PC-3 (cell line): ENCODE results near the gene SLC22A2. TPM values are rescaled to one million over a fixed set of nuclear protein-coding genes. Genes with fewer than 3 reads are reported as not detected.
"Not testable (repeated sequence)": the region's sequence is repeated elsewhere in the genome, so short reads cannot be mapped to it uniquely, and the experiment has no call there.

Experiments
- ATAC-seq: fragments of 200-7000 bp; cut with Tn5 transposase; 2 replicates; pipeline ENCODE4 v1.9.1; 2020; ENCODE audit warnings: mild to moderate bottlenecking, moderate library complexity
- BruUV-seq: library from RNA; stranded (reverse); fragments of 400-500 nt; replicated peaks from 2 replicates; lab custom pipeline; 2021; lab: Mats Ljungman, UMichigan
- CTCF ChIA-PET: fragments of 300-600 bp; sonication (Branson Sonifier 250); formaldehyde crosslinking; loops from one replicate; lab custom pipeline; 2022; ENCODE audit warnings: antibody characterized with exemption; lab: Charles Lee
- POLR2A ChIA-PET: fragments of 300-600 bp; sonication (Branson Sonifier 250); formaldehyde crosslinking; loops from one replicate; lab custom pipeline; 2022; ENCODE audit warnings: antibody characterized with exemption; ENCODE audit not compliant: unreplicated experiment; lab: Charles Lee
- DNase-seq: peaks from one replicate; pipeline ENCODE4 v3.0.0-alpha.2; 2015
- H2AFZ ChIP-seq: fragments of 300-600 bp; sonication (generic); 2 replicates; pipeline ENCODE4 v1.6.0; 2016; ENCODE audit warnings: antibody characterized with exemption, low read length
- H3F3A ChIP-seq: fragments of 300-600 bp; sonication (generic); one replicate; pipeline ENCODE4 v1.6.0; 2017; ENCODE audit warnings: antibody characterized with exemption, low read length, control low read depth, mild to moderate bottlenecking; ENCODE audit not compliant: unreplicated experiment
- H3K27ac ChIP-seq: fragments of 300-600 bp; sonication (generic); 2 replicates; pipeline ENCODE4 v1.5.1; 2016; ENCODE audit warnings: mild to moderate bottlenecking, low read length
- H3K27me3 ChIP-seq: fragments of 300-600 bp; sonication (generic); 2 replicates; pipeline ENCODE4 v1.6.1; 2016; ENCODE audit warnings: low read length, mixed read lengths
- H3K36me3 ChIP-seq: fragments of 300-600 bp; sonication (generic); 2 replicates; pipeline ENCODE4 v1.6.1; 2016; ENCODE audit warnings: low read depth, mixed run types, low read length, mixed read lengths
- H3K4me1 ChIP-seq: fragments of 300-600 bp; sonication (generic); 2 replicates; pipeline ENCODE4 v1.5.1; 2016; ENCODE audit warnings: low read length; ENCODE audit not compliant: insufficient read depth
- H3K4me2 ChIP-seq: fragments of 300-600 bp; sonication (generic); 2 replicates; pipeline ENCODE4 v1.6.0; 2016; ENCODE audit warnings: low read length
- H3K4me3 ChIP-seq: fragments of 300-600 bp; sonication (generic); 2 replicates; pipeline ENCODE4 v1.5.1; 2016; ENCODE audit warnings: mild to moderate bottlenecking, low read length, mixed read lengths
- H3K79me2 ChIP-seq: fragments of 300-600 bp; sonication (generic); 2 replicates; pipeline ENCODE4 v1.6.1; 2017; ENCODE audit warnings: low read length, mixed read lengths
- H3K9ac ChIP-seq: fragments of 300-600 bp; sonication (generic); 2 replicates; pipeline ENCODE4 v1.6.0; 2016; ENCODE audit warnings: mild to moderate bottlenecking, low read length
- H3K9me2 ChIP-seq: fragments of 300-600 bp; sonication (generic); replicated peaks from 2 replicates; pipeline ENCODE4 v1.6.1; 2016; ENCODE audit warnings: mixed run types, low read length, mixed read lengths
- H3K9me3 ChIP-seq: fragments of 300-600 bp; sonication (generic); 2 replicates; pipeline ENCODE4 v1.6.1; 2016; ENCODE audit warnings: low read length, mixed read lengths
- H4K20me1 ChIP-seq: fragments of 300-600 bp; sonication (generic); 2 replicates; pipeline ENCODE4 v1.6.1; 2016; ENCODE audit warnings: low read length, mixed read lengths
- CTCF ChIP-seq: fragments of 300-600 bp; sonication (generic); conservative IDR thresholded peaks from 2 replicates; pipeline ENCODE4 v1.5.1; 2017; ENCODE audit warnings: antibody characterized with exemption, low read depth, mild to moderate bottlenecking, low read length
- EZH2 ChIP-seq: fragments of 300-600 bp; sonication (generic); IDR thresholded peaks from one replicate; pipeline ENCODE4 v1.6.1; 2017; ENCODE audit warnings: antibody characterized with exemption, mild to moderate bottlenecking, low read length; ENCODE audit not compliant: unreplicated experiment
- EZH2phosphoT487 ChIP-seq: fragments of 300-600 bp; sonication (generic); IDR thresholded peaks from 2 replicates; pipeline ENCODE4 v1.6.1; 2018; ENCODE audit warnings: mild to moderate bottlenecking, antibody characterized with exemption, low read length, borderline replicate concordance
- intact Hi-C: fragments of 100-400 bp; cut with micrococcal nuclease; formaldehyde crosslinking; loops from 2 replicates; pipeline ENCODE4 v1.9.0; 2023
- total RNA-seq: library from RNA; depleted of rRNA; stranded (reverse); fragments of >200 nt; gene quantifications from 2 replicates; pipeline ENCODE4 v1.2.3, GENCODE V29; 2014

The SLC22A2 gene
- total RNA-seq, 1 experiment from 2014 or later = not detected

- Histone ChIP-seq H3K4me3 (no peak overlapping the region), H3K9me3 (no peaks in the 10 kb centered on the region), H2AFZ (no peak overlapping the region), H3K36me3 (no peaks in the 10 kb centered on the region), H3K9ac (no peak overlapping the region), H3K27ac (no peak overlapping the region), H3F3A (no peaks in the 10 kb centered on the region), H3K4me1 (no peaks in the 10 kb centered on the region), H3K79me2 (no peaks in the 10 kb centered on the region), H3K4me2 (no peak overlapping the region), H4K20me1 (no peaks in the 10 kb centered on the region), H3K9me2 (no peaks in the 10 kb centered on the region), H3K27me3 (no peaks in the 10 kb centered on the region)
- ATAC-seq (no peak), DNase-seq (no peak)
- TF ChIP-seq EZH2phosphoT487 = no peak
- no peak for TF ChIP-seq CTCF
- no peak for TF ChIP-seq EZH2
- no TSS peak for BruUV-seq
- intact Hi-C loops = no loop called here
- CTCF ChIA-PET = no interaction called here
- POLR2A ChIA-PET = no interaction called here
These were observed 45.2 kb upstream of the SLC22A2 start for GRCh38 chr6:160303806-160304205.

DNA sequence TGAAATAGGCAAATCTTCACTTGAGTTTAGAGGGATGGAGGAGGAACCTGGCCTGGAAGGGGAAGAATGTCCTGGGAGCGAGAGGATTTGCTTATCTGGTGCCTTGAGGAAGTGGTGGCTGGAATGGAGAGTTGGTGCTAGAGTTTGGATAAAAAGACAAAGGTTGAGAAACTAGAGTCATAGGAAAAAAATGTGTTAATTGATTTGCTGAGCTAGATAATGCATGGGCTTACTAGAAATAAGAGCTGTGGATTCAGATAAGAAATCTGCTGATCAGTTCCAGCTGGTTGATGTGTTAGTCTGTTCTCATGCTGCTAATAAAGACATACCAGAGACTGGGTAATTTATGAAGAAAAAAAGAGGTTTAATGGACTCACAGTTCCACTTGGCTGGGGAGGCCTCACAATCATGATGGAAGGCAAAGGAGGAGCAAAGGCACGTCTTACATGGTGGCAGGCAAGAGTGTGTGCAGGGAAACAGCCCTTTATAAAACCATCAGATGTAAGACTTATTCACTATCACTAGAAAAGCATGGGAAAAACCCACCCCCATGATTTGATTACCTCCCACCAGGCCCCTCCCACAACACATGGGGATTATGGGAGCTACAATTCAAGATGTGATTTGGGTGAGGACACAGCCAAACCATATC, 43.9 kb upstream of the SLC22A2 start:
- BruUV-seq = not testable (repeated sequence)

GRCh38 chr6:160301339-160301738, 42.7 kb upstream of the SLC22A2 start:
- H3K9ac ChIP-seq = no peak overlapping the region
- H3K9me3 ChIP-seq = no peaks in the 10 kb centered on the region
- H3F3A ChIP-seq = no peaks in the 10 kb centered on the region
- TF ChIP-seq CTCF = no peak
- no peak for TF ChIP-seq EZH2
- no peak for TF ChIP-seq EZH2phosphoT487
- H3K27ac ChIP-seq = no peak overlapping the region
- no peak overlapping the region for H2AFZ ChIP-seq
- no peaks in the 10 kb centered on the region for H3K27me3 ChIP-seq
- no peaks in the 10 kb centered on the region for H3K79me2 ChIP-seq
- peaks cover 3% of the 10 kb centered on the region; the same call in 1 of the 2 replicates for H3K4me1 ChIP-seq
- no peak overlapping the region for H3K4me3 ChIP-seq
- H3K36me3 ChIP-seq = no peaks in the 10 kb centered on the region
- POLR2A ChIA-PET = no interaction called here
- intact Hi-C loops = no loop called here
- no peaks in the 10 kb centered on the region for H4K20me1 ChIP-seq
- no peak overlapping the region for H3K4me2 ChIP-seq
- no TSS peak for BruUV-seq
- DNase-seq (no peak), ATAC-seq (no peak)
- no peaks in the 10 kb centered on the region for H3K9me2 ChIP-seq
- CTCF ChIA-PET = no interaction called here

More for the DNA sequence above, 43.9 kb upstream of the SLC22A2 start:
- H3K4me2 ChIP-seq, DNase-seq, H4K20me1 ChIP-seq, intact Hi-C loops, ATAC-seq, H3K9me2 ChIP-seq, H2AFZ ChIP-seq, POLR2A ChIA-PET, H3K9me3 ChIP-seq, H3K4me3 ChIP-seq, H3K4me1 ChIP-seq, H3K27ac ChIP-seq, H3K36me3 ChIP-seq, H3F3A ChIP-seq, H3K79me2 ChIP-seq, H3K27me3 ChIP-seq, H3K9ac ChIP-seq, CTCF ChIA-PET: not testable (repeated sequence)
